Stimulated activated CD8-positive, alpha-beta memory T cell treated with anti-CD3 and anti-CD28 coated beads, Interleukin-4, amount 100 ng/mL, for 1 hour (primary cell): Measurements from ENCODE around the gene NUDC.

ENCODE experiments used
- DNase-seq, 2 donors: peaks; one replicate each; pipeline ENCODE4 v3.0.0-alpha.2; 2020; ENCODE audit warnings: low read depth in 2 of 2, low spot score in 1 of 2

NUDC gene

GRCh38 chr1:26951216-26951615, 29.7 kb downstream of the NUDC start:
- DNase-seq = no peak

GRCh38 chr1:26951821-26952497, 30.4 kb downstream of the NUDC start:
- DNase-seq = no peak

- DNase-seq = no peak
Measured at GRCh38 chr1:26953374-26953773, 31.8 kb downstream of the NUDC start.

DNA sequence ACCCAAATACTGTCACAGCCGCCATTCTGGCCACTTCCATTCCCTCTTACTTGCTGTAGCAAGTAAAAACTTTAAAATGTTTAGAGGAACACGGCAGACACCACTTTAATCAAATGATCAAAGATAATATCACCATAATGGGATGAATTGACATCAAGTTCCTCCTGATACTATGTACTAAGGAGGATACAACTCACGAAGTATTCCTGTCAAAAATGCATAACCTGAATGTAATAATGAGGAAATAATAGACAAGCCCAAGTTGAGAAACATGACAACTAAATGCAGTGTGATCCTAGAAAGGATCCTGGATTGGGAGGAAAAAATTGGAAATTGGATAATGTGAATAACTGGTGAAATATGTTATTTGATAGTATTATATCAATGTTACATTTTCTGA, 34.8 kb downstream of the NUDC start:
- DNase-seq = no peak

GRCh38 chr1:26957306-26957705, 35.8 kb downstream of the NUDC start:
- DNase-seq = no peak

DNA sequence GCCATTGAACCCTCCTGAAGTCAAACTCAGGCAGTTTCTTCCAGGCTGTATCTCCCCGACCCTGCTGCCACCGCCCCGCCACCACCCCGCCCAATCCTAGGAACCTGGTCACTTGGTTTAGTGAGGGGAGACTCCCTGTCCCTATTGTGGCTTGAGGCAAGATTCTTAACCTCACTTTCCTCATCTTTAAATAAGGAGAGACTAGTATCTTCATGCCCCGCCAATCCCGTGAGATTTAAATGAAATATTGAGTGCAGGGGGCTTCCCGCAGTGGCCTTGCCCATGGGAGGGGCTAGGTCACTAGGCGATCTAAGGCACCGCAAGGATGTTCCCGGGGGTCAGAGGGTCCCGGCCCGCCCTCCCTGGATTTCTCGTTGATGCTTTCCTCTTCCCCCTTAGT, 37.7 kb downstream of the NUDC start:
- DNase-seq = no peak

GRCh38 chr1:26959722-26960624, 38.4 kb downstream of the NUDC start, which contains the start of gene KDF1:
TSS of gene KDF1 (minus strand) at chr1:26960468. CDS start at chr1:26952380, 8,088 bp downstream.
- peak in 1 of 2 donors; percentile 31 for DNase-seq

GRCh38 chr1:26960625-26960966, 39.1 kb downstream of the NUDC start:
- DNase-seq = no peak

- DNase-seq = no peak
Measured at GRCh38 chr1:26961826-26962225, 40.3 kb downstream of the NUDC start.

- DNase-seq = no peak
Measured at GRCh38 chr1:26965213-26965612, 43.7 kb downstream of the NUDC start.

GRCh38 chr1:26965628-26966027, 44.1 kb downstream of the NUDC start:
- no peak for DNase-seq

GRCh38 chr1:26970810-26971209, 49.3 kb downstream of the NUDC start:
- no peak for DNase-seq

DNA sequence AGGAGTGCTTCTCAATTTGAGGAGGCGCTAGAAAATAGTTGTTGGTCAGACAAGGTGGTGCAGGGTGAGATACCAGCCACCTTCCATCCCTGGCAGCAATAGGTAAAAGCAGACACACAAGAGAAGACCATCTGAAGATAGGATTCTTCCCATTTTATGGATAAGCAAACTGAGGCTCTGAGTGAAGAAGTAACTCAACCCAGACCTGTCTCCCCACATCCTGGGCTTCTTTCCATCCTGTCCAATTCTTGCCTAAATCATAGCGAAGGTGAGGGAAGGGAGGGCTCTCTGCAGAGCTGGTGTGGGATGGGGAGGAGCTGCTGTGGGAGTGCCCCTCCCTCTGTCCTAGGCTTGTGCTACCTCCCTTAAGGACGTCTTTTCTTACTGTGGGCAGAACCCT, 50.0 kb downstream of the NUDC start:
- no peak for DNase-seq

DNA sequence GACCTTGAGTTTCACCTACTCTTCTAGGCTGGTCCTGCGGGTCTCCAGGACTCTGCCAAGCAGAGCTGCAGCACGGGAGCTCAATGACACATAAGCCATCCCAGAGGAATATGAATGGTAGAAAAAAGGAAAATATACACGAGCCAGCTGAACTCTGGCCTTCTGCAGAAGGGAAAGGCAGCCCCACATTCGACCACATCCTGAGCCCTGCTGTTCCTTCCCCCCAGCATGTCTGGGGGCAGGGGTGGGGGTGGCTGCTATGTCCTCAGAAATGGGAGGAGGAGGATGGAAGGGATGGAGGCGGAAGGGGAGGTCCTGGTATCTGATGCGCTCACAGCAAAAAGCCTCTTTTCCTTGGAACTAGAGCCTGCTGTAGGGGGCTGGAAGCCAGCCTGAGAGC, 50.8 kb downstream of the NUDC start:
- DNase-seq = no peak

DNA sequence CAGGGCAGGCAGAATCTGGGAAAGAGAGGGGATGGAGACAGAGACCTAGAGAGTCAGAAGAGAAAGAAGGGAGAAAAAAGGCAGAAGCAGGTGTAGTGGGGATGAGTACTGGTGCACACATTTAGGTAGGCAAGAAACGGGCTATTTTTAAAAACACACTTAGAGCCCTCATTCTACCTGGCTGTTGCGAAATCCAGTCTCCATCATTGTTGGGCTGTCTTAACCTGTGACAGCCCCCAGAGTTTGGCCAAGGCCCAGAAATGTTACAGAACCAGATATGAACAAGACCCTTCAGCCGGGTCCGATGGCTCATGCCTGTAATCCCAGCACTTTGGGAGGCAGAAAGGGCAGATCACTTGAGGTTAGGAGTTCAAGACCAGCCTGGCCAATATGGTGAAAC, 51.3 kb downstream of the NUDC start:
- DNase-seq = no peak

GRCh38 chr1:26976621-26977510, 55.3 kb downstream of the NUDC start:
- DNase-seq = no peak

DNA sequence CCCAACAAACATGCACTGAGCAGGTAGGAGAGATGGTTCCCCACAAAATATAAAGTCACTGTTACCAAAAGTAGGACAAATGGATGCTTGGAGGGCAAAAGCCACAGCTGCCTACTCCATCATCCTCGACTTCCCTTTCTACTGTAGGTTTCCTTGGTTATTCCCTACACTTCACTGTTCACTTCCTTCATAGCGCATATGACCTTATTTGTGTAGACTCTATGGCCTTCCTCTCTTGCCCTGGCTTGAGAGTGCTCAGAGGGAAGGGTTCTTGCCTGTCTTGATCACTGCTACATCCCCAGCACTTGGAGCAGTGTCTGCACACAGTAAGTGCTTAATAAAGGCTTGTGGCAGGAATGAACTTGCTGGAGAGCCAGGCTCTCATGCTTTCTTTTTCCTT, 57.4 kb downstream of the NUDC start:
- no peak for DNase-seq

DNA sequence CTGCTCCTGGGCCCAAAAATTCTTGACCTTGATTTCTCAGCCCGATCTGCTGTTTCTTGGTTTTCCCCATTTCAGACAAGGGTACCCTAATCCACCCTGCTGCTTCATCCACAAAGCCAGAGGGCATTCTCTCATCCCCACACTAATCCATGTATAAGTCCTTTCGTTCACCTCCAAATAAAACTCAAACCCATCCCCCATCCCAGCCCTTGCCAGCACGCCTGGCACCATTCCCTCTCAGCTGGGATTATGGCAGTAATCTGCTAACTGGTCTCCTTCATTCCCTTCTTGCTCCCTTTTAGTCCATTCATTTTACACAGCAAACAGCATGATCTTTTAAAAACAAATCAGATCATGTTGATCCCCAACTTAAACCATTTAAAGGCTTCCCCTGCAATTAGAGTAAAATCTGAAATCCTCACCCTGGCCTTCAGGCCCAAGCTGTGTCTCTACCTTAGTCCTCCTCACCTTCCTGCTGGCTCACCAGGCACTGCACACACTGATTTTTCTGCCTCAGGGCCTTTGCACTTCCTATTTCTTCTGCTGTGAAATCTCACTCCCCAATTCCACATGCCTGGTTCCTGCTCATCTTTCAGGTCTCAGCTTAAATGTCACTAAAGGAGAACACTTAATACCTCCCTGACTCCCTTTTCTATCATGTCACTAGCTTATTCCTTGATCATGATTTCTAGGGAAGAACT, 59.8 kb downstream of the NUDC start:
- DNase-seq = no peak

DNA sequence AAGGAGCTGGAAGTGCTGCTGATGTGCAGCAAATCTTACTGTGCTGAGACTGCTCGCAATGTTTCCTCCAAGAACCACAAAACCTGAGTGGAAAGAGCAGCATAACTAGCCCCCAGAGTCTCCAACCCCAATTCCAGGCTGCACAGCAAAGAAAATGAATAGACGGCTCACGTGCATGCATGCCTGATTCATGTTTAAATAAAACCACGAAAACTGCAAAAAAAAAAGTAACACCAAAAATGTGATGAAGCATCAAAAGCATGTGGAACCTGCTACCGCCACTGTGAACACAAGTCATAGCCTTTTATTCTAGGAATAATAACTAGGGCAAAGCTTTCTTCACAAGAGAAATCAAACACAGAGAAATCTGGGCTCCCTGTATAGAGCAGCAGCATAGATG, 62.3 kb downstream of the NUDC start:
- no peak for DNase-seq

DNA sequence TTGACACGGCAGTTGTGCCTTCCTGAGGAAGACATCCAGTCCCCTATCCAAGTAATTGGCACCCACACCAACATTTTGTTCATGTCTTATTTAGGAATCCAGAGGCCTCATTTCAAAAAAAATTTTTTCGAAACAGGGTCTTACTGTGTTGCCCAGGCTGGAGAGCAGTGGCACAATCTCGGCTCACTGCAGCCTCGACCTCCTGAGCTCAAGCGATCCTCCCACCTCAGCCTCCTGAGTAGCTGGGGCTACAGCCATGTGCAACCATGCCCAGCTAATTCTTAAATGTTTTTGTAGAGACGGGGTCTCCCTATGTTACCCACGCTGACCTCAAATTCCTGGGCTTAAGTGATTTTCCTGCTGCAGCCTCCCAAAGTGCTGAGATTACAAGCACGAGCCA, 62.7 kb downstream of the NUDC start:
- DNase-seq = no peak

- no peak for DNase-seq
Measured at GRCh38 chr1:26986658-26987057, 65.1 kb downstream of the NUDC start.
